HG03064 (cell line): ENCODE data around the gene ZBTB7C.

Source experiments
- ATAC-seq: cut with Tn5 transposase; IDR thresholded peaks from one replicate; pipeline ENCODE4 v1.9.1; 2021; ENCODE audit warnings: low read depth; ENCODE audit not compliant: unreplicated experiment

Gene ZBTB7C

DNA sequence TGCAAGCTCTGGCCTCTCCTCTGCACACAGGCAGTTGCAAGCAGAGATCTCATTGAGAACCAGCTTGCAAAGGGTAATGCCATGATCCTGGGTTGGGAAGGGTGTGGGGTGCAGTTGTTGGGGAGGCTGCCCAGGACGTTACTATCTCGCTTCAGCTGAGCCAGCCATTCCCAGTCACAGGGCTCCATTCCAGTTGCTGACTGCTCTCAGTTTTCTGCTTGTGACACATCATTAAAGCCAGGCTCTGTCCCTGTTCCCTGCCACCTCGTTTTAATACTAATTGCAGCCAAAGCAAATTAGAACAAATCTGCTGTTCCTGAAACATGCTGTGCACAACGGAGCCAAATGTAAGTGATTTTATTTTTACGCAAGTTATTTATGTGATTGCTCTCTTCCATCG is 416.2 kb downstream of the ZBTB7C start:
- ATAC-seq: no peak

DNA sequence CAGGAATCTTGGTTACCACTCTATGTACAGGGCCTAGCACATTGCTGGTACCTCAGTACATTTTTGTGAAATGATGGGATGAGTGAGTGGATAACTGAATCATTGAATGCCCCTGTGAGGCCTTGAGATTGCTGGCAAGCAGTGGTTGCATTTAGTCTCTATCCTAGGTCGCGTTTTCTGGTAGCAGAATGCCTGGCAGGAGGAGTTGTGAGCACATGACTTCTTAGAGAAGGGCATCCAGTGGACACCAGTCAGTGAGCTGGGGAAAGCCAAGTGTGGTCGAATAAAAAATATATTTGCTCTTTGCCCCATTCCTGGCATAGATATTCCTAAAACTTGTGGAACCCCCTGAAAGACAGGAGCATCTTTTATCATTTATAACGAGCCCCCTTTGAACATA is 416.9 kb downstream of the ZBTB7C start:
- no peak for ATAC-seq

DNA sequence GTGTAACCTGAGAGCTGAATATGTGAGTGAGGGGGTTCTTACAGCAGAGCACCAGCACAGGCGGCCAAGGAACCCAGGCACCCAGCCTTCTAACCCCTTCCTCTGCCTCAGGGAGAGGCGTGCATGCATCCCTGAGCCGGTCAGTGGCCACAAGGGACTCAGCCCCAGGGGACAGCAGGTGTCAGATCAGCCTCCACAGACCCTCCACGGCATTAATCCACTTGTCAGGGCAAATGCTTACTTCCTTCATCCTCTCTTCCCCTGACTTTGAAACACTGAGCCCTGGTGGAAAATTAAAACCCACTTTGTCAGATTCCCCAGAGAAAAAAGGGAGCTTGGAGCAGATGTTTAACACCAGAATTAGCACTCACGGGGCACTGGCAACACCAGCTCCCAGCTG is 418.2 kb downstream of the ZBTB7C start:
- no peak for ATAC-seq

DNA sequence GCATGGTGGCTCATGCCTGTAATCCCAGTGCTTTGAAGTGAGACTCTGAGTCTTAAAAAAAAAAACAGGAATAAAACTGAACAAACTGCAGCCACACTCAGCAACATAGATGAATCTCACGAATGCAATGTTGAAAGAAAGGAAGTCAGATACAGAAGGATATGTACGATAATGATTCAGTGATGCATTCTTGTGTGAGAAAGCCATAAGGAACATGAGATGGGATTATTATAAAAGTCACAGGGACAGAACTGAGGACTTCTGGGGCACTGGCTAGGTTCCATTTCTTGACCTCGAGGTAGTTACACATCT is 421.8 kb downstream of the ZBTB7C start:
- ATAC-seq: no peak

DNA sequence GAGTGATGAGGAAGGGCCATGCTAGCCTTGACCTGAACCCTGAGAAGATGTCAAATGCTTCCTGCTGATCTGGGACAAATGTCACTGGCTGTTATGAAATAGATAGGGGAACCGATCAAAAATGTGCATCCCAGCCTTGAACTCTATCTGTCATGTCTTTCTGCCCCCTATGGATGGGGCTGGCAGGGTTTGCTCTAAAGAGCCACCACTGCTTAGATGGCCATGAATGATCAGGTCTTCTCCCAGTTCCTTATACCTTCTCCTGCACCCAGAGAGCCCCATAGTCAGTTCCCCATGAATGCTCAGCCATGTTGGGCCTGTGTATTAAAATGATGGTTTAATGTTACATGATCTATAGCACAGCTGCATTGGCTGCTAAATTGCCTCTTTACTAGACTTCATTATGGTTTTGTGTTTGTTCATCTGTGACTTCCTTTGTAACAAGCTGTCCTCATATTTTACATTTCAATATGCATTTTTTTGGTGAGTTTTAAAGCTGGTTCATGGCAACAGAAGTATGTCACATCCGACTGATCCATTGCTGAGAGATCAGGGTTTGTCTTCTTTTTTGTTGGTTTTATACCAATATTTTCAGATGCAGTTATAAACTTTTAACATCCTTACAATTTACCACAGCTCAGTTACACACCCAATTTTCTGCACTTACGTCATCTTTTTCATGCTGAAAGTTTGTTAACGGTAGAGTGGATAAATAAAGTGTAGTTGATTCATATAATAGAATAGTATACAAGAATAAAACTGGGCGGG is 422.4 kb downstream of the ZBTB7C start:
- no peak for ATAC-seq

DNA sequence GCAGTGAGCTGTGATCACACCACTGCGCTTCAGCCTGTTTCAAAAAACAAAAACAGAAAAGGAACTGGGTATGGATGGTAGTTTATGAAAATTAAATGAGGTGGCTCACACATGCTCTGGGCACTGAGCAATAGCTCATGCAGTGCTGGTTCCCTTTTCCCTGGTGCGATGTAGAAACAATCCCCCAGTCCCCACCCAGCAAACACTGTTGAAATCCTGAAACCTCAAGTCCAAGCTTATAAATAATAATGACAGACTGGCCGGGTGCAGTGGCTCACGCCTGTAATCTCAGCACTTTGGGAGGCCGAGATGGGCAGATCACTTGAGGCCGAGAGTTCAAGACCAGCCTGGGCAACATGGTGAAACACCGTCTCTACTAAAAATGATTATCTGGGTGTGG is 423.3 kb downstream of the ZBTB7C start:
- ATAC-seq: no peak

DNA sequence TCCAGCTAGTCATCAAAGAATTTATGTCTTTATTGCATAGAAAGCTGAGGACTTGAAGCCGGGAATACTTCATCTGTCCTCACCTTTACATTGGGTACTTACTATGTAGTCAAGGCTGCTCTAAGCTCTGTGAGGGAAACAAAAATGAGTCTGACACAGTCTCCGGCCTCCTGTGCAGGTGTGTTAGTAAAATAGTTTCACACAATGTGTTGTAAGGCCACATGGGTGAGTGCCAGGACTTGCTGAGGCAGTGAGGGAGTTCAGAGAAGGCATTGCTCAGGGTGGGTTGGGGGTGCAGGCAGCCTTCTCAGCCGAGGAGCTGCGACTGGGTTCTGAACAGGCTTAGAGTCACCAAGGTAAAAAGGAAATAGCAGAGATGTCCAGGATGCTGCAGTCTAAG is 424.2 kb downstream of the ZBTB7C start:
- no peak for ATAC-seq

DNA sequence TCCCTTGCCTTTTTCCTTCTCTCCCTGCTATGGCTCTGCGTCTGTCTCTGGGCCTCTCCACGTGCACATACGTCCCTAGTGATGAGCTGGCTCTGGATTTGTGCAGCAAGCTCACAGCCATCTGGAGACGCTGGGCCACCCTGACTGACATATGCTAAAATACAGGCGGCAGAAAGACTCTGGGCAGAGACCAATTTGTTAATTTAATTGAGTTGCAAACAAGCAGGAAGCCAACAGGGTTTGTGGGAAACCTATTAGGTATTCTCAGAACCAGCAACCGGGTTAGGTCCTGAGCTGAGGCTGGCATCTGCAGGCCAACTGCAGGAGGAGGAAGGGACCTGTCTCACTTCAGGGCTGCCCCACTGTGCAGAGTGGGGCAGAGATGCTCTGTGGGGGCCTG is 425.2 kb downstream of the ZBTB7C start:
- ATAC-seq: no peak

DNA sequence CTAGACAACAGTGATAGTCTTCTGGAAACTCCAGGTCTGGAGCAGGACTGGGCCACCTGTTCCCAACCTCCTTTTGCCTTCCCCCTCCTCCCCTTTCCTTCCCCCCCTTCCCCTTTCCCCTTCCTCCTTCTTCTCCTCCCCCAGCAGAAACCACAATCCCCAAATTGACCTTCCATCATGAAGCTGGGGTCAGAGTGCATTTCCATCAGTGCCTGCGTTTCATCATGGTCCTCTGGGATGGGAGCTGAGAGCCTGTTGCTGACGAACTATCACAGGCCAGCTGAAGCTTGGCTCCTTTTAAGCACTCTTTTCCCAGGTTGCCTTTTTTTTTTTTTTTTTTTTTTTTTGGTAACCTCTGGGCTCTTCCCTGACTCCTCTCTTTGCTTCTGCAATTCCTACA is 426.1 kb downstream of the ZBTB7C start:
- ATAC-seq: no peak

DNA sequence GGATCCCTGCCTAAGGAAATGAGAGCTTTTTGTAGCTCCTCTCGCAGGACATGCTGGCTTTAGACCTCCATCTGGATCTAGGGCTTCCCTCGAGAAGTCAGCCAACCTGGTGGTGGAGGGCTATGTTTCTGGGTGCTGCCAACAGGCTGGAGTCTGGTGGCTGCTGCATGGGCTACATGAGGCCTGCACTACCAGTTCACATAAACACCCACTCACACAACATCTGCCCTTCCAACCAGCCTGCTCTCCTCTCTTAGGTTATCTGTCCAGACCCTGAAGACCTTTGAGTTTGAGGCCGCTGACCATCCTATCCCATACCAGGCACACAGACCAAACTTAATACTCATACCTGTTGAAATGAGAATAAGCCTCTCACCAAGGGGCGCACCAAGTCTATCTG is 427.4 kb downstream of the ZBTB7C start:
- ATAC-seq: no peak

DNA sequence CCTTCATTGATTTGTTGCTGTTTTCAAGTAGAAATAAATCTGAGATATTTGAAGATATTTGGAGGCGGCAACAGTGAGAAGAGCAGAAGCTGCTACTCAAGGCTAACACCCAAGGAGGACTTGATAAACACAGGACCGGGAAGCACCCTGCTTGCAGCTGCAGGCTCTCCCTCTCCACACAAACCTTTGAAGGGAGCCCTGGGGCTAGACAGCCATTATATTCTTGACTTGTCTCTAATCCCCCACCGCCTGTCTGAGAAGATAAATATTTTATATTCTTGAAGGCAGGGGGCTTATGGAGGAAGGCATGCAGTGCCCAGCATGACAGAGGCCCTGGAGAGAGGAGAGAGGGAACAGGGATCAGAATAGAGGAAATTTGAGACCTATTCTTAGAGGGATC is 427.9 kb downstream of the ZBTB7C start:
- no peak for ATAC-seq

DNA sequence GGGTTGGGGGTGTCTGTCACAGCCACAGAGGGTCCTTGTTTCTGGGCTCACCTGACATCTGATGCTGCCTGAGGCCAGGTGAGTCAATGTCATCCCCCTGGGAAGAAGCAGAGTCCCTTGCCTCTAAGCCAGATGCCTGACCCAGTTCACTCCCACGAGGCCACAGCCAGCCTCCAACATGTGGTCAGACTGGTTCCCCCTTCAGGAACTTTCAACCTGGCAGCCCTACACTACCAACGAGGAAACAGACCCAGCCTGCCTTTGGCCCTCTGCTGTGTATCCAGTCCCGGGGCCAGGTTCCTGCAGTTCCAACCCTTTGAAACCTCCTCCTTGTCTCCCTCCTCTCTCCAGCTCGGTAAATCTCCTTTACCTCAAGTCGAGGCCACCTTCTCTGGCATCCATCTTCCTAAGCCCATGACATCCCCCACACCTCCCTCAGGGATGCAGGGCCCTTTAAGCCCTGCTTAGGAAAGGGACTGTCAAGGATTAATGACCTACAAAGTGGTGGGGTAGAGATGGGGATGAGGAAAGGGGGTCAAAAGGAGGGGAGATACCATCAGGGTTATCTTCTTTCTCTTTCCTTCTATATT is 429.5 kb downstream of the ZBTB7C start:
- no peak for ATAC-seq

DNA sequence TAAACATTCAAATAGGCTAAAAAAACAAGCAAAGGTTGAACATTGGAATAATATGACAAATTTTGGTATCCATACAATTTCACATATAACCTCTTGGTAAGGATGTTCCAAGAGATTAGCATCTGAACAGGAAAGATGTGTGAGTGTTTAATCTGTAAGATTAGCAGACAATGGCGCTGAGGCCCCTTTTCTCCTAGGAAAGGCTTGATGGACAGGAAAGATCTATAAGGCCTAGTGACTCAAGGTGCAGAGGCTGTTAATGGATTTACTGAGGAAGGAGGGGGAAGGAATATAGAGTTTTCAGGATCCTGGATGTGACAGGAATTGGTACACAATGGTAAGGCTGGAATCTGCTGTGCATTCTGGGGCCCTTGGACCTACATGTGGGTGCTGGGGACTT is 430.6 kb downstream of the ZBTB7C start:
- ATAC-seq: no peak

DNA sequence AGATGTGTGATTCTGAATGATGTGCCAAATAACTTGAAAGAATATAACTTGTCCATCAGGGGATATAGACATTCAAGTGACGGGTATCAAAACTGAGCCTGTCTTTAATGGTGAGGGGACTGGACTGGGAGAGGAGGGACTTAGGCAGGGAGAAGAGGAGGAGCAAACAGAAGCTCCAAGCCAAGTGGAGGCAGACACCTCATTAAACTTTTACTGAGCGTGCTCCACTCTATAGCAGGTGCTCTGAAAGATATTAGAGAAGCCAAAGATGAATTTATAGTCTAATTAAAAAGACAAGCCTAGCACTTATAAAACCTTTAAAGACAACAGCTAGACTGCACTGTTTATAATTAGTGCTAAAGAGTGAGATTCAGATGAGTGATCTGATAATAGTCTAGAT is 431.0 kb downstream of the ZBTB7C start:
- no peak for ATAC-seq
